Superior temporal gyrus (tissue), 1 donor: ENCODE measurements around the gene H6PD.
"Not testable (repeated sequence)": the region's sequence is repeated elsewhere in the genome, so short reads cannot be mapped to it uniquely, and the experiment has no call there.

Experiments
- DNase-seq: peaks from one replicate; pipeline ENCODE4 v3.0.0-alpha.2; 2016; ENCODE audit errors: extremely low spot score

Gene H6PD

GRCh38 chr1:9296850-9297249, 62.3 kb downstream of the H6PD start:
- no peak for DNase-seq

GRCh38 chr1:9297831-9298230, 63.3 kb downstream of the H6PD start:
- DNase-seq: no peak

- no peak for DNase-seq
These were observed 63.7 kb downstream of the H6PD start for GRCh38 chr1:9298282-9298681.

GRCh38 chr1:9299571-9300541, 65.3 kb downstream of the H6PD start:
- not testable (repeated sequence) for DNase-seq

GRCh38 chr1:9300573-9300972, 66.0 kb downstream of the H6PD start:
- no peak for DNase-seq

- no peak for DNase-seq
These were observed 68.4 kb downstream of the H6PD start for GRCh38 chr1:9302745-9303524.

- no peak for DNase-seq
These were observed 69.3 kb downstream of the H6PD start for GRCh38 chr1:9303916-9304315.

GRCh38 chr1:9305216-9305615, 70.6 kb downstream of the H6PD start:
- DNase-seq: no peak

GRCh38 chr1:9306006-9306405, 71.4 kb downstream of the H6PD start:
- no peak for DNase-seq

- DNase-seq: no peak
These were observed 72.7 kb downstream of the H6PD start for GRCh38 chr1:9307303-9307702.

- DNase-seq: no peak
These were observed 73.7 kb downstream of the H6PD start for GRCh38 chr1:9308236-9308785.

- DNase-seq: no peak
These were observed 74.5 kb downstream of the H6PD start for GRCh38 chr1:9309080-9309479.

GRCh38 chr1:9309991-9310390, 75.4 kb downstream of the H6PD start:
- DNase-seq: no peak

GRCh38 chr1:9311029-9311428, 76.5 kb downstream of the H6PD start:
- no peak for DNase-seq

GRCh38 chr1:9311479-9311878, 76.9 kb downstream of the H6PD start:
- DNase-seq: no peak

GRCh38 chr1:9312168-9312720, 77.7 kb downstream of the H6PD start:
- DNase-seq: no peak

- DNase-seq: no peak
These were observed 79.0 kb downstream of the H6PD start for GRCh38 chr1:9313576-9313975.

- no peak for DNase-seq
These were observed 79.5 kb downstream of the H6PD start for GRCh38 chr1:9314111-9314510.

GRCh38 chr1:9314711-9315379, 80.3 kb downstream of the H6PD start:
- no peak for DNase-seq

GRCh38 chr1:9315411-9316079, 81.0 kb downstream of the H6PD start:
- no peak for DNase-seq

GRCh38 chr1:9316080-9316444, 81.5 kb downstream of the H6PD start:
- DNase-seq: no peak
